ENCODE measurements around the gene VLDLR.

VLDLR gene

DNA sequence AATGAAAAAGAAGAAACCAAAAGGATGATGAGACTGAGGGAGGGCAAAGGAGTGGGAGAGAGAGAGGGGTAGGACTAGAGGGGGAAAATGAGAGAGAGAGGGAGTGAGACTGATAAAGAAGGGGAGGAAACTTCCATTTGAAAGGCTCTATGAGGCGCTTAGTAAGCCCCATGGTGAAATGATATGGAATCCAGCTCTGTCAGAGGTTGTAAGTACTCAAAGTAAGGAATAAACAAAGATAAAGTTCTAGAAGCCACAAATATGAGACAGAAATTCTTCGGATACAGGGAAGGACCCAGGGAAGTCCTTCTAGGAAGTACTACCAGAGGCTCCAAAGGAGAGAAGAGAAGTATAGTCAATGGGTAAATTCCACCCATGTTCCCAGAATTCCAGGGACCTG is 21.7 kb upstream of the VLDLR start:
- Histone ChIP-seq H2AFZ (ENCODE audit: low read depth, low read length) (no peak overlapping the region), H3K27ac (ENCODE audit: low read length, poor library complexity, severe bottlenecking) (no peak overlapping the region), H4K91ac (ENCODE audit: low read length) (no peak overlapping the region), H2BK120ac (ENCODE audit: low read depth, low read length) (no peak overlapping the region), H2BK15ac (ENCODE audit: low read depth, poor library complexity, severe bottlenecking) (no peak overlapping the region), H3K4ac (ENCODE audit: low read depth in 1 of 2, low read length in 2 of 2) (no peak overlapping the region), H3K36me3 (ENCODE audit: control insufficient read depth in 1 of 2, insufficient read depth in 2 of 2, low read depth in 1 of 2, low read length in 2 of 2) (no peaks in the 10 kb centered on the region), H4K8ac (ENCODE audit: low read length) (no peak overlapping the region), H3K79me1 (replicated peaks; ENCODE audit: low read length, poor library complexity, severe bottlenecking) (no peaks in the 10 kb centered on the region), H2BK12ac (ENCODE audit: low read length in 2 of 2) (no peak overlapping the region), H2AK5ac (ENCODE audit: low read length, severe bottlenecking) (no peak overlapping the region), H3K4me1 (ENCODE audit: control insufficient read depth, insufficient read depth, low read depth, low read length) (no peaks in the 10 kb centered on the region), H3K18ac (ENCODE audit: low read depth in 1 of 2, low read length in 2 of 2) (no peak overlapping the region), H3K9me3 (ENCODE audit: control insufficient read depth, low read length) (no peaks in the 10 kb centered on the region), H3K4me2 (ENCODE audit: low read length, poor library complexity, severe bottlenecking) (no peak overlapping the region), H3K14ac (ENCODE audit: low read length in 2 of 2) (no peak overlapping the region), H3K27me3 (ENCODE audit: control insufficient read depth in 1 of 2, insufficient read depth in 1 of 2, low read length in 2 of 2) (peaks cover 0 to 7% of the 10 kb centered on the region in 2 experiments), H2BK5ac (ENCODE audit: low read depth, low read length, poor library complexity, severe bottlenecking) (no peak overlapping the region), H3K23ac (ENCODE audit: low read length in 2 of 2) (no peak overlapping the region), H3K9ac (ENCODE audit: low read length) (no peak overlapping the region), H3K4me3 (ENCODE audit: insufficient read depth in 1 of 2, low read depth in 1 of 2, low read length in 2 of 2) (no peak overlapping the region)
- WGBS = 30% methylated on average over 2 of the region's 2 CpGs
- peak; percentile 45 for DNase-seq

DNA sequence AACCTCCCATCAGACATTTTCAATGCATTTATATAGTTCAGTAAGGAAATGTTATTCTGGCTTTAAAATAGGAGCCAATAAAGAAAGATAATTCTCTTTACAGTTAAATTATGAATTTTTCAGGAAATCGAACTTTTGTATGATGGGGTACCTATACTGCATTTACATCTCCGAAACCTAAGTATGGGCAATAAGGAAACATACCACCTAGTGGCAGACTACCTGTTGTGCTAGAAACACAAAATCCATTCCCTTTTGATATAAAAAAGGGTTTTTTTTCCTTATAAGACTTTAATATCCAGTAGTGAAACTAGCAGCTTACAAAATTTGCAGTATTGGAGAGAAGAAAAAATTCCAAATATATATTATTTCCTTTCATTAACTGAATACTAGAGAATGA is 21.3 kb upstream of the VLDLR start:
- no peak overlapping the region for H3K4me3 ChIP-seq (ENCODE audit: insufficient read depth in 1 of 2, low read depth in 1 of 2, low read length in 2 of 2)
- no peaks in the 10 kb centered on the region for H3K79me1 ChIP-seq (replicated peaks; ENCODE audit: low read length, poor library complexity, severe bottlenecking)
- H3K27ac ChIP-seq (ENCODE audit: low read length, poor library complexity, severe bottlenecking) = no peak overlapping the region
- no peak overlapping the region for H2BK12ac ChIP-seq (ENCODE audit: low read length in 2 of 2)
- H2BK15ac ChIP-seq (ENCODE audit: low read depth, poor library complexity, severe bottlenecking) = no peak overlapping the region
- H3K4me2 ChIP-seq (ENCODE audit: low read length, poor library complexity, severe bottlenecking) = no peak overlapping the region
- no peak overlapping the region for H4K8ac ChIP-seq (ENCODE audit: low read length)
- WGBS = no CpG with 5 or more reads among the region's 2 CpGs
- no peak overlapping the region for H3K4ac ChIP-seq (ENCODE audit: low read depth in 1 of 2, low read length in 2 of 2)
- no peak overlapping the region for H3K9ac ChIP-seq (ENCODE audit: low read length)
- no peak overlapping the region for H3K18ac ChIP-seq (ENCODE audit: low read depth in 1 of 2, low read length in 2 of 2)
- no peak overlapping the region for H2BK5ac ChIP-seq (ENCODE audit: low read depth, low read length, poor library complexity, severe bottlenecking)
- DNase-seq = no peak
- no peaks in the 10 kb centered on the region for H3K9me3 ChIP-seq (ENCODE audit: control insufficient read depth, low read length)
- H3K36me3 ChIP-seq (ENCODE audit: control insufficient read depth in 1 of 2, insufficient read depth in 2 of 2, low read depth in 1 of 2, low read length in 2 of 2) = no peaks in the 10 kb centered on the region
- H3K4me1 ChIP-seq (ENCODE audit: control insufficient read depth, insufficient read depth, low read depth, low read length) = no peaks in the 10 kb centered on the region
- peaks cover 0 to 7% of the 10 kb centered on the region in 2 experiments for H3K27me3 ChIP-seq (ENCODE audit: control insufficient read depth in 1 of 2, insufficient read depth in 1 of 2, low read length in 2 of 2)
- no peak overlapping the region for H2AK5ac ChIP-seq (ENCODE audit: low read length, severe bottlenecking)
- H4K91ac ChIP-seq (ENCODE audit: low read length) = no peak overlapping the region
- H3K14ac ChIP-seq (ENCODE audit: low read length in 2 of 2) = no peak overlapping the region
- H2BK120ac ChIP-seq (ENCODE audit: low read depth, low read length) = no peak overlapping the region
- H2AFZ ChIP-seq (ENCODE audit: low read depth, low read length) = no peak overlapping the region
- no peak overlapping the region for H3K23ac ChIP-seq (ENCODE audit: low read length in 2 of 2)

DNA sequence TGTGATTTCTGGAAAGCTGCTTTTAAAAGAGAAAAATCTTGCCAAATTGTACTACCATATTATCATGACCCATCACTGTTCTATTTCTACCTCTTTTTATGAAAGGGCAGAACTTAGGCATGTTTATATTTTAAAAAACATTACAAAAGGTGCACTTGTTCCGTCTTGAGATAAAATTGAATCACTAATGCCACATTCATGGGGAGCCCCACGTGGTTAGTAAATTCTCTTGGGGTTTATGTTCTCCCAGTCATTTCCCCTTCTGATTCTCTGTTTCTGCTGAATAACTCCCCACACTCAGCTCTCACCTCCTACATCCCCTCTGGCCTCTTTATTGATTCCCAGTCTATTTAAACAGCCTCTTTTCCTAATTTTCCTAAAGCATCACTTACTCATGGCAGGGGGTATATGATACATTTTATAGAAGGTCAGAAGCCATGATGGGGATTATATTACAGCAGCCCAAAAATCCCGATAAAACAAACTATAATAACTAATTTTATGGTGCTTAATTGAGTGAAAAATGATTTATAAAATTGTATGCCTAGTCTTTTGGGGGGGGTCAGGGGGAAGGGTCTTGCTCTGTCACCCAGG is 19.7 kb upstream of the VLDLR start:
- Histone ChIP-seq H3K4me2 (ENCODE audit: low read length, poor library complexity, severe bottlenecking) (no peak overlapping the region), H2BK5ac (ENCODE audit: low read depth, low read length, poor library complexity, severe bottlenecking) (no peak overlapping the region), H3K27ac (ENCODE audit: low read length, poor library complexity, severe bottlenecking) (no peak overlapping the region), H2AK5ac (ENCODE audit: low read length, severe bottlenecking) (no peak overlapping the region), H3K79me1 (replicated peaks; ENCODE audit: low read length, poor library complexity, severe bottlenecking) (no peaks in the 10 kb centered on the region), H2BK15ac (ENCODE audit: low read depth, poor library complexity, severe bottlenecking) (no peak overlapping the region), H3K23ac (ENCODE audit: low read length in 2 of 2) (no peak overlapping the region), H4K8ac (ENCODE audit: low read length) (no peak overlapping the region), H3K36me3 (ENCODE audit: control insufficient read depth in 1 of 2, insufficient read depth in 2 of 2, low read depth in 1 of 2, low read length in 2 of 2) (no peaks in the 10 kb centered on the region), H3K14ac (ENCODE audit: low read length in 2 of 2) (no peak overlapping the region), H3K4me3 (ENCODE audit: insufficient read depth in 1 of 2, low read depth in 1 of 2, low read length in 2 of 2) (no peak overlapping the region), H3K18ac (ENCODE audit: low read depth in 1 of 2, low read length in 2 of 2) (no peak overlapping the region), H3K9me3 (ENCODE audit: control insufficient read depth, low read length) (no peaks in the 10 kb centered on the region), H2BK12ac (ENCODE audit: low read length in 2 of 2) (no peak overlapping the region), H3K9ac (ENCODE audit: low read length) (no peak overlapping the region), H2AFZ (ENCODE audit: low read depth, low read length) (no peak overlapping the region), H3K4ac (ENCODE audit: low read depth in 1 of 2, low read length in 2 of 2) (no peak overlapping the region), H3K27me3 (ENCODE audit: control insufficient read depth in 1 of 2, insufficient read depth in 1 of 2, low read length in 2 of 2) (peaks cover 0 to 7% of the 10 kb centered on the region in 2 experiments), H3K4me1 (ENCODE audit: control insufficient read depth, insufficient read depth, low read depth, low read length) (no peaks in the 10 kb centered on the region), H4K91ac (ENCODE audit: low read length) (no peak overlapping the region), H2BK120ac (ENCODE audit: low read depth, low read length) (no peak overlapping the region)
- WGBS = 48% methylated on average over 2 of the region's 3 CpGs
- no peak for DNase-seq

GRCh38 chr9:2602704-2603116 is 18.9 kb upstream of the VLDLR start:
- no peak for DNase-seq
- no peak overlapping the region for H3K14ac ChIP-seq (ENCODE audit: low read length in 2 of 2)
- H2BK15ac ChIP-seq (ENCODE audit: low read depth, poor library complexity, severe bottlenecking) = no peak overlapping the region
- 63% methylated on average over 3 of the region's 4 CpGs for WGBS
- no peak overlapping the region for H2AK5ac ChIP-seq (ENCODE audit: low read length, severe bottlenecking)
- H3K36me3 ChIP-seq (ENCODE audit: control insufficient read depth in 1 of 2, insufficient read depth in 2 of 2, low read depth in 1 of 2, low read length in 2 of 2) = no peaks in the 10 kb centered on the region
- no peaks in the 10 kb centered on the region for H3K9me3 ChIP-seq (ENCODE audit: control insufficient read depth, low read length)
- no peaks in the 10 kb centered on the region for H3K79me1 ChIP-seq (replicated peaks; ENCODE audit: low read length, poor library complexity, severe bottlenecking)
- no peak overlapping the region for H3K4me3 ChIP-seq (ENCODE audit: insufficient read depth in 1 of 2, low read depth in 1 of 2, low read length in 2 of 2)
- H2BK5ac ChIP-seq (ENCODE audit: low read depth, low read length, poor library complexity, severe bottlenecking) = no peak overlapping the region
- H3K4me1 ChIP-seq (ENCODE audit: control insufficient read depth, insufficient read depth, low read depth, low read length) = no peaks in the 10 kb centered on the region
- H3K27ac ChIP-seq (ENCODE audit: low read length, poor library complexity, severe bottlenecking) = no peak overlapping the region
- H3K23ac ChIP-seq (ENCODE audit: low read length in 2 of 2) = no peak overlapping the region
- peaks cover 0 to 7% of the 10 kb centered on the region in 2 experiments for H3K27me3 ChIP-seq (ENCODE audit: control insufficient read depth in 1 of 2, insufficient read depth in 1 of 2, low read length in 2 of 2)
- H4K91ac ChIP-seq (ENCODE audit: low read length) = no peak overlapping the region
- H3K4ac ChIP-seq (ENCODE audit: low read depth in 1 of 2, low read length in 2 of 2) = no peak overlapping the region
- no peak overlapping the region for H3K9ac ChIP-seq (ENCODE audit: low read length)
- no peak overlapping the region for H2BK120ac ChIP-seq (ENCODE audit: low read depth, low read length)
- H3K4me2 ChIP-seq (ENCODE audit: low read length, poor library complexity, severe bottlenecking) = no peak overlapping the region
- H3K18ac ChIP-seq (ENCODE audit: low read depth in 1 of 2, low read length in 2 of 2) = no peak overlapping the region
- H2BK12ac ChIP-seq (ENCODE audit: low read length in 2 of 2) = no peak overlapping the region
- H2AFZ ChIP-seq (ENCODE audit: low read depth, low read length) = no peak overlapping the region
- H4K8ac ChIP-seq (ENCODE audit: low read length) = no peak overlapping the region
